Glutamatergic neuron (in vitro differentiated cells): Measurements from ENCODE around the gene EMD. TPM values are rescaled to one million over a fixed set of nuclear protein-coding genes. Genes with fewer than 3 reads are reported as not detected.

Experiments
- DNase-seq: peaks from one replicate; pipeline ENCODE4 v3.0.0; 2022
- H3K27ac Mint-ChIP-seq: one replicate; pipeline ENCODE4 v1.8.0; 2020; ENCODE audit warnings: mild to moderate bottlenecking, mixed read lengths, inconsistent platforms; ENCODE audit not compliant: unreplicated experiment
- H3K27me3 Mint-ChIP-seq: one replicate; pipeline ENCODE4 v1.8.0; 2020; ENCODE audit warnings: mild to moderate bottlenecking, moderate library complexity, mixed read lengths, inconsistent platforms; ENCODE audit not compliant: unreplicated experiment
- H3K36me3 Mint-ChIP-seq: one replicate; pipeline ENCODE4 v1.8.0; 2020; ENCODE audit warnings: mild to moderate bottlenecking, mixed read lengths, inconsistent platforms; ENCODE audit not compliant: unreplicated experiment
- H3K4me1 Mint-ChIP-seq: one replicate; pipeline ENCODE4 v1.8.0; 2020; ENCODE audit warnings: mild to moderate bottlenecking, low read depth, mixed read lengths, inconsistent platforms; ENCODE audit not compliant: unreplicated experiment
- H3K4me3 Mint-ChIP-seq: one replicate; pipeline ENCODE4 v1.8.0; 2020; ENCODE audit warnings: mild to moderate bottlenecking, mixed read lengths, inconsistent platforms; ENCODE audit not compliant: unreplicated experiment
- H3K9me3 Mint-ChIP-seq: one replicate; pipeline ENCODE4 v1.8.0; 2020; ENCODE audit warnings: mild to moderate bottlenecking, moderate library complexity, mixed read lengths, inconsistent platforms; ENCODE audit not compliant: unreplicated experiment
- CTCF ChIP-seq: fragments of 200-600 bp; sonication (generic); IDR thresholded peaks from one replicate; pipeline ENCODE4 v1.5.0; 2021; ENCODE audit not compliant: partially characterized antibody, unreplicated experiment
- total RNA-seq: library from RNA; stranded (reverse); fragmentation: NEBNext Ultra II Directional; extraction: Animal tissue kit (Norgen Biotek cat#: 25700); gene quantifications from one replicate; pipeline ENCODE4 v1.2.1, GENCODE V29; 2021; ENCODE audit not compliant: unreplicated experiment

Gene EMD
- total RNA-seq, 1 donor from 2014 or later, result 56.8 TPM

DNA sequence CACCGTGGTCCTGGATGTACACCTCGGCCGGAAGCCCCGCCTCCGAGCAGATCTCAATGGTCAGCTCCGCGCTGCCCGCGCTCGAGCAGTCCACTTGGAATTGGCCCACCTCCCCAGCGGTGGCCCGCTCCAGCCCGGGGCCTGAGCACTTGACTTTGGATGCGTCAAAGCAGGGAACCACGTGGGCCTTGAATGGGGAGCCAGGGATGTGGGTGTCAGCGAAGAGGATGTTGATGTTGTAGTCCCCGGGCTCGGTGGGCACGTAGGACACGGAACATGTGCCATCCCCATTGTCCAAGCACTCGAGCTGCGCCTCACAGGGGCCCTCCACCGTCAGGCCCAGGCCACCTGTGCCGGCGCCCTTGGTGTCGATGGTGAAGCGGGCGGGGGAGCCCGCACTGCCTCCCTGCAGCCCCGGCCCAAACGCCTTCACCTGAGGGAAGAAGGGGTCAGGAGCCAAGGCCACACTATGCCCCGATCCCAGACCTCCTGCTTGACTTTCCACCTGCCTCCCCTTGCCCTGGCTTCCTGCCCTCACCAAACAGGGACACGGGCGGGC is 18.9 kb upstream of the EMD start:
- Mint-ChIP-seq H3K9me3 (peaks cover 7% of the 10 kb centered on the region), H3K4me3 (no peak overlapping the region), H3K27me3 (peaks cover 5% of the 10 kb centered on the region), H3K27ac (no peak overlapping the region), H3K4me1 (peaks cover 2% of the 10 kb centered on the region), H3K36me3 (no peaks in the 10 kb centered on the region)
- TF ChIP-seq CTCF, result no peak
- no peak for DNase-seq

DNA sequence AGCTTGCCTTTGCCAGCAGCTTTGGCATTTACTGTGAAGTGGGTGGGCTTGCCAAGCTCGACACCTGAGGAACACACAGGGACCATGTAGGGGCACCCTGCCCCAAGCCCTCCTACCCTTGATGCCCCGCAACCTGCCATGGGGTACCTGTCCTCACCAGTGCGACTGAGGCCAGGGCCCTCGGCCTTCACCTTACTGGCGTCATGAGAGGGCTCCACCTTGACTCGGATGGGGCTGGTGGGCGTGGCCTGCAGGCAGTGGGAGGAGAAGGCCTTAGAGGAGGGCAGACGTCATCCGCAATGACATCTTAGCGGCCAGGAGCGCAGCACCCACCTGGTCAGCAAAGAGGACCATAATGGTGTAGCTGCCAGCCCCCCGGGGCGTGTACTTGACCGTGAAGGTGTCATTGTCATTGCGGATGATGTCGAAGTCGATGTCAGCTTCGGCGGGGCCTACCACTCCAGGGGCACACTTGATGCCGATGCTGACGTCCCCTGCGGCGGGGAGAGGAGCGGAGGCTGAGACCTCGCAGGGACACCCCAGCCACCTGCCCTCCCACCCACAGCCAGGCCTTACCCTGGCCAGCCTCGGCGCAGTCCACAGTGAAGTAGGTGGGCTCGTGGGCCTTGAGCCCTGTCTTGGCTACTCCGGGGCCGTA is 16.9 kb upstream of the EMD start:
- Mint-ChIP-seq H3K36me3 (no peaks in the 10 kb centered on the region), H3K27ac (no peak overlapping the region), H3K27me3 (peaks cover 7% of the 10 kb centered on the region), H3K4me3 (no peak overlapping the region), H3K9me3 (peaks cover 9% of the 10 kb centered on the region), H3K4me1 (peaks cover 2% of the 10 kb centered on the region)
- no peak for TF ChIP-seq CTCF
- no peak for DNase-seq

- TF ChIP-seq CTCF, result no peak
- H3K27me3 Mint-ChIP-seq, result peaks cover 3% of the 10 kb centered on the region
- no peak overlapping the region for H3K4me3 Mint-ChIP-seq
- H3K4me1 Mint-ChIP-seq, result peaks cover 2% of the 10 kb centered on the region
- H3K27ac Mint-ChIP-seq, result no peak overlapping the region
- H3K36me3 Mint-ChIP-seq, result no peaks in the 10 kb centered on the region
- DNase-seq, result no peak
- H3K9me3 Mint-ChIP-seq, result peaks cover 7% of the 10 kb centered on the region
Measured at GRCh38 chrX:154363706-154364439, 15.2 kb upstream of the EMD start.

DNA sequence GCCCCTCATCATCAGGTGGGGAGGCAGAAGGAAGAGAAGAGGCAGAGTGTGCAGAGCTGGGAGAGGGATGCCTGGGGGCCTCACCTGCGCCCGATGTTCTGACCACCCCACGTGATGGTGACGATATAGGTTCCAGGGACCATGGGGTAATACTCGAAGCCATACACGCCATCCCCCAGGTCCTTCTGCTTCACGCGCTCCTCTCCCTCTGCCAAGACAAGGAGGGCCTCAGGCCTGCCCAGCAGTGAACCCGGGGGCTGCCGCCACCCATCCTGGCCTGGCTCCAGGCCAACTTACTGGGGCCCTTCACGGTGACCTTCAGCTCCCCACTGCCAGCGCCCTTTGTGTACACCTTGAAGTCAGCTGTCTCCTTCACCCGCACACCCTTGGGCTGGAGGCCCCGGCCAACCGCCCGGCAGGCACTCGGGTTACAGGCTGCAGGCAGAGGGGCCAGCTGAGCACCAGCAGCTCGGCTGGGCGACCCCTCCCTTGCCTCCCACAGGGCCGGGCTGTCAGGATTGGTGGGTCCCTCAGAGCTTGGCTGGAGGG is 14.0 kb upstream of the EMD start:
- Mint-ChIP-seq H3K36me3 (no peaks in the 10 kb centered on the region), H3K9me3 (peaks cover 9% of the 10 kb centered on the region), H3K27me3 (peaks cover 3% of the 10 kb centered on the region), H3K4me3 (no peak overlapping the region), H3K4me1 (peaks cover 2% of the 10 kb centered on the region), H3K27ac (no peak overlapping the region)
- no peak for TF ChIP-seq CTCF
- DNase-seq, result no peak
